Activated T-cell treated with anti-CD3 and anti-CD28 coated beads, Interleukin-2, amount 50 U/mL, for 4 hours (primary cell): ENCODE results near the gene FHOD3. TPM values are rescaled to one million over a fixed set of nuclear protein-coding genes. Genes with fewer than 3 reads are reported as not detected.

ENCODE experiments used
- ATAC-seq, 2 donors: fragments of 200-7000 bp; cut with Tn5 transposase; one replicate each; pipeline ENCODE4 v1.10.0; 2021
- DNase-seq: peaks from one replicate; pipeline ENCODE4 v3.0.0-alpha.2; 2020
- H3K27me3 Mint-ChIP-seq: one replicate; pipeline ENCODE4 v1.8.0; 2021; ENCODE audit warnings: low read depth, mixed read lengths
- H3K36me3 Mint-ChIP-seq: one replicate; pipeline ENCODE4 v1.8.0; 2022; ENCODE audit warnings: mixed read lengths; ENCODE audit not compliant: insufficient read depth
- H3K4me1 Mint-ChIP-seq: one replicate; pipeline ENCODE4 v1.8.0; 2021; ENCODE audit warnings: low read depth, mixed read lengths
- H3K4me3 Mint-ChIP-seq: one replicate; pipeline ENCODE4 v1.8.0; 2021; ENCODE audit warnings: mild to moderate bottlenecking, moderate library complexity, mixed read lengths
- H3K9me3 Mint-ChIP-seq: one replicate; pipeline ENCODE4 v1.8.0; 2021; ENCODE audit warnings: mixed read lengths
- total RNA-seq, 3 donors: library from RNA; stranded (reverse); gene quantifications; one replicate each; pipeline ENCODE4 v1.2.1, GENCODE V29; 2021

Gene FHOD3
- total RNA-seq, 3 donors from 2014 or later, result 0.13 TPM; not detected in 2

- Mint-ChIP-seq H3K9me3 (no peaks in the 10 kb centered on the region), H3K36me3 (no peaks in the 10 kb centered on the region), H3K27me3 (peaks cover 8% of the 10 kb centered on the region), H3K4me1 (no peaks in the 10 kb centered on the region), H3K4me3 (no peak overlapping the region)
- ATAC-seq, result no peak
- DNase-seq, result no peak
Observed at GRCh38 chr18:36622610-36623009, 325.1 kb downstream of the FHOD3 start.

DNA sequence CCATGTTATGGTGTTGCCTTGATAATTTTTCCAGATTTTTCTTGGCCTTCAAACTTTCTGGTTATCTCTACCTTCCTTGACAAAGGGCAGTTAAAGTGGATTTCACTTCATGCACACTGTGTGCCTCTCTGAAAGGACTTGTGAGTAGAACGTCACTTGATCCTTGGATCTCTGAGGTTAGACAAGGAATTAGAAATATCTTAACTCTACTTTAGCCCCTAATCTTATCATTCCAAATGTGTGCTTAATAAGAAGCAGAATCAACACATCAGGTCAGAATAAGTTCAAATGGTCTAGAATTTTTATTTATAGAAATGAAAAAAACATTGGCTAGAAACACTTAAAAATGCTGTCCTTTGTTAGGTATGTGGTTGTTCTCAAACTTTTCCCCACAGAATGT is 325.6 kb downstream of the FHOD3 start:
- DNase-seq, result no peak

DNA sequence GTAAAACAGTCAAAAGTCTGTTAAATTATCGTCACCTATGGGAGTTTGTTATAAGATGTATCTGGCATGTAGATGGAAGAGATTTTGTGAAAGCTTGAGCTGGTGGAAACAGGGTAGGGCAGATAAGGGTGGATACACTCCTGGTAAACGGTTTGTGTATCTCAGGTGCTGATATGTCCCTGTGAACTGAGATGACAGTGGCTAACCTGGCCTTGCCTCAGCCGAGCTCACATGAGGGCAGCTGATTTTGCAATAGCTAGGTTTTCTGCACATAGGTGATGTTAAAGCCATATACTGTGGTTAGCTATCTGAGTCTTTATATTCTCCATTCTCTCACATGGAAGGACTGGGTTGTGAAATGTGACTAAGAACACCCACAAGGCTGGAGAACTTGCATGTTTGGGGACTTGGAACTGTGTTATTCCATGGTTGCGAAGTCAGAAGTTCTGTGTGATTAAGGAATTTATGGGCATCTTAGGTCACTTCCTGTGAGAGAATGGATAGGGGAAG is 326.2 kb downstream of the FHOD3 start:
- DNase-seq, result no peak
- no peak for ATAC-seq
- Mint-ChIP-seq H3K4me3 (no peak overlapping the region), H3K4me1 (no peaks in the 10 kb centered on the region), H3K27me3 (peaks cover 8% of the 10 kb centered on the region), H3K36me3 (no peaks in the 10 kb centered on the region), H3K9me3 (no peaks in the 10 kb centered on the region)

More for the DNA sequence above, 325.6 kb downstream of the FHOD3 start:
- Mint-ChIP-seq H3K9me3 (no peaks in the 10 kb centered on the region), H3K36me3 (no peaks in the 10 kb centered on the region), H3K27me3 (peaks cover 8% of the 10 kb centered on the region), H3K4me1 (no peaks in the 10 kb centered on the region), H3K4me3 (no peak overlapping the region)
- no peak for ATAC-seq

DNA sequence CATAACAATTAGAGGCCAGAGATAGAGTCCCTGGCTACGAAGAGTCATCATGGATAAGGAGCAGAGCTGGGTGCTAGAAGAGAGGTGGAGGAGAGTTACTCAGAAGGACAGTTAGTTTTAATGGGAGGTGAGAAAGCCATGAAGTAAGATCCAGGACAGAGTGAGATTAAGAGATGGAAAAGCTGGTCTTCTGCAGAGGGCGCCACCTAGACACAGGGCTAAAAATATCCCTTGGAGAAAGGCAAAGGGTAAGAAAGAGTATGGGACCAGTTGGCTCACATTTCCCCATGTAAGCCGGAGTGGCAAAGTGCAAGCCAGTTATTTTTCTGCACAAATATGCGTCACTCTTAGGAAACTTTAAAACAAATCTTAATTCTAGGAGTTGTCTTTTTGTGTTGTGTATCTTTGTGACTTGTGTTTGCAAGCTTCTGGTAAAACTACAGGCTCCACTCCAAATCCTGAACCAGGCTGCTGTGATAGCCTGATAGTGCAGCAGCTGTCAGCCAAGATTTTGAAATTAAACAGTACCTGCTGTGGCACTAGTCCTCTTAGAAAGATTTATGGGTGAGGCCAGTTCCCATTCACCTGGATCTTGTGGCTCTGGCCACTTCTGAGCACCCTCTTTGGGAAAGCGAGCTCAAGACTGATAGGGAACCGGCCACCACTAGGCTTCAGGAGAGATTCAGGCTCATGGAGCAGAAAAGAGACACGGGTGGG is 327.1 kb downstream of the FHOD3 start:
- Mint-ChIP-seq H3K27me3 (peaks cover 8% of the 10 kb centered on the region), H3K4me1 (no peaks in the 10 kb centered on the region), H3K9me3 (no peaks in the 10 kb centered on the region), H3K36me3 (no peaks in the 10 kb centered on the region), H3K4me3 (no peak overlapping the region)
- ATAC-seq (no peak), DNase-seq (no peak)

GRCh38 chr18:36625386-36625785 is 327.9 kb downstream of the FHOD3 start:
- ATAC-seq, result no peak
- no peaks in the 10 kb centered on the region for H3K36me3 Mint-ChIP-seq
- no peak overlapping the region for H3K4me3 Mint-ChIP-seq
- no peak for DNase-seq
- no peaks in the 10 kb centered on the region for H3K4me1 Mint-ChIP-seq
- peaks cover 6% of the 10 kb centered on the region for H3K27me3 Mint-ChIP-seq
- H3K9me3 Mint-ChIP-seq, result no peaks in the 10 kb centered on the region

GRCh38 chr18:36627637-36628036 is 330.1 kb downstream of the FHOD3 start:
- Mint-ChIP-seq H3K27me3 (peaks cover 5% of the 10 kb centered on the region), H3K9me3 (no peaks in the 10 kb centered on the region), H3K4me1 (no peaks in the 10 kb centered on the region), H3K36me3 (no peaks in the 10 kb centered on the region), H3K4me3 (no peak overlapping the region)
- DNase-seq, result no peak
- ATAC-seq, result no peak

DNA sequence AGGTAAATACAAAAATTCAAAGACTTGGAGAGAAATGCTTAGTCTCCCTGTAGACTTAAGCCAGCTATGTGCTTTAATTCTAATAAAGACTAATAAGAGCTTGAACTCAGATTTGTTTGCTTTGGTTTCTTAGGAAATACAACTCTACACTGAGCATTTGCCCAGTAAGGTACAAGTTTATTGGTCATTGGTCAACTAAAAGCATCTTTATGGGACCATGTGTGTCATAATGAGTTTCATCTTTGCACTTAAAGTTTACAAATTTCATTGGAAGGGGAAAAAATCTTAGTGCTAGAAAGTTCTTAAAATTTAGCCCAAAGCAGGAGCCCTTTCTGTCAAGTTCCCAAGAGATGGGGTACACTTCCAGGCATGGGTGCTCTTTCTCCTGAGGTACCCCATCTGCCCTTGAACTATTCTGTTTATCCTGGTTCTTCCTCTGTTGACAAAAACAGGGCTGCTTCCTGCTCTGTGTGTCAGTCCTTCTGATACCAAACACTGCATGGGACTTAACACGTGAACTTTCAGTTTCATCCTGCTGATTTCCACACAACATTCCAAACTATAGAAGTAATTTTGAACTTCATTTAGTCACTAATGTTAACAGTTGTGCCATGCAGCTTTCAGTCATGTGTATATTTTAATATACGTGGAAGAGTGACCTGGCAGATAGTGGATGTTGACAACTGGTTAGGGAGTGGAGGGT is 331.1 kb downstream of the FHOD3 start:
- H3K4me1 Mint-ChIP-seq, result no peaks in the 10 kb centered on the region
- H3K36me3 Mint-ChIP-seq, result no peaks in the 10 kb centered on the region
- H3K9me3 Mint-ChIP-seq, result no peaks in the 10 kb centered on the region
- DNase-seq, result no peak
- no peak overlapping the region for H3K4me3 Mint-ChIP-seq
- peaks cover 3% of the 10 kb centered on the region for H3K27me3 Mint-ChIP-seq
- ATAC-seq, result no peak

DNA sequence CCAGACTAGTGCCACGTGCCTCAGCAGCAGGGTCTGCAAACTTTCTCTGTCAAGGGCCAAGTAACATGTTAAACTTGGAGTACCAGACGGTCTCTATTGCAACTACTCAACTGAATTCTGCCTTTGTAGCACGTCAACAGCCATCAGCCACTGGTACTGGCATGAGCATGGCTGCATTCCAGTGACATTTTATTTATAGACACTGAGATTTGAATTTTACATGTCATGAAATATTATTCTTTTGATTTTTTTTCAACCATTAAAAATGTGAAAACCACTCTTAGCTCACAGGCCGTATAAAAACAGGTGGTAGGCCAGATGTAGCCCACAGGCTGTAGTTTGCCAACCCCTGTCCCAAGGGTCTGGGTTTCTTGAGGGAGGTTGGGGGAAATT is 331.6 kb downstream of the FHOD3 start:
- ATAC-seq (no peak), DNase-seq (no peak)
- H3K4me3 Mint-ChIP-seq, result no peak overlapping the region
- no peaks in the 10 kb centered on the region for H3K9me3 Mint-ChIP-seq
- H3K27me3 Mint-ChIP-seq, result peaks cover 3% of the 10 kb centered on the region
- H3K36me3 Mint-ChIP-seq, result no peaks in the 10 kb centered on the region
- H3K4me1 Mint-ChIP-seq, result no peaks in the 10 kb centered on the region

- no peak for ATAC-seq
- H3K36me3 Mint-ChIP-seq, result no peaks in the 10 kb centered on the region
- H3K4me3 Mint-ChIP-seq, result no peak overlapping the region
- H3K27me3 Mint-ChIP-seq, result no peaks in the 10 kb centered on the region
- no peak for DNase-seq
- H3K9me3 Mint-ChIP-seq, result no peaks in the 10 kb centered on the region
- H3K4me1 Mint-ChIP-seq, result no peaks in the 10 kb centered on the region
Observed at GRCh38 chr18:36629836-36630235, 332.3 kb downstream of the FHOD3 start.

DNA sequence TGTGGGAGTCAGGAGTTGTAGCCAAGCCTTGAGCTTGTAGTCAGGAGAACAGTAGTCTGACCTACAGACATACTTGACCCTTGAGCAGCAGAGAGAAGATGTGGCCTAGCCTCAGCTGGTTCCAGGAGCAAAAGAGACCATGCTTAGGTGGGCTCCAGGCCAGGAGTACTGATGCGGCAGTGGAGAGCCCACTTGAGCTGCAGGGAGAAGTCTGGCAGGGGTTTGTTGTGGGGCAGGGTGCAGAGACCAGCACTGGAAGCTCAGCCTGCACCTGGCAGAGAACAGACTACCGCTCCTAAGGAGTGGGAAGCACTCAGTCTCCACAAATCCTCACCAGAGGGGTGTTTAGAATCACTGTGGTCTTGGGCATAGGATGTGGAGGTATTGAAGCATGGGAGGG is 333.4 kb downstream of the FHOD3 start:
- no peak for DNase-seq
- Mint-ChIP-seq H3K4me3 (no peak overlapping the region), H3K4me1 (no peaks in the 10 kb centered on the region), H3K36me3 (no peaks in the 10 kb centered on the region), H3K27me3 (no peaks in the 10 kb centered on the region), H3K9me3 (no peaks in the 10 kb centered on the region)
- ATAC-seq, result no peak

DNA sequence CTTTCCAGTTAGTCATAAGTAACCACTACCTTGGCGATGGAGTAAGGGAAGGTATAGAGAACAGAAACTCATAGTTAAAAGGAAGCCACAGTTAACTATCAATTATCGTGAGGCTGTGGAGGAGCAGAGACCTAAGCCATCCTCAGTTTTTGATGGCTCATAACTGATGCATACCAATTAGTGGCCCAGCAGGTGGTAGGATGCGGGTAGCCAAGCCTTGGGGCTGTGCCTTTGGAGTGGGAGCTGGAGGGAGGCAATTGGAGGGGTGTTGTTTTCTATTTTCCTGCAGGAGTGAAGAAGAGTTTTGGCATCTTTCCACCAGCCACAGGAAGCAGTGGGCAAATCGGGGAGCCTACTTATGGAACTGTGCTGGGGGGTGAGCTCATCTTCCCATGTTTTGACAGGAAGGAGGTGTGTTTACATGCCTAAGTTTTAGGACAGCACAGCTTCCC is 336.5 kb downstream of the FHOD3 start:
- no peak overlapping the region for H3K4me3 Mint-ChIP-seq
- DNase-seq (no peak), ATAC-seq (no peak)
- no peaks in the 10 kb centered on the region for H3K4me1 Mint-ChIP-seq
- no peaks in the 10 kb centered on the region for H3K27me3 Mint-ChIP-seq
- no peaks in the 10 kb centered on the region for H3K9me3 Mint-ChIP-seq
- no peaks in the 10 kb centered on the region for H3K36me3 Mint-ChIP-seq

GRCh38 chr18:36634573-36635216 is 337.2 kb downstream of the FHOD3 start:
- Mint-ChIP-seq H3K36me3 (no peaks in the 10 kb centered on the region), H3K4me1 (no peaks in the 10 kb centered on the region), H3K27me3 (no peaks in the 10 kb centered on the region), H3K4me3 (no peak overlapping the region), H3K9me3 (no peaks in the 10 kb centered on the region)
- DNase-seq, result no peak
- no peak for ATAC-seq

DNA sequence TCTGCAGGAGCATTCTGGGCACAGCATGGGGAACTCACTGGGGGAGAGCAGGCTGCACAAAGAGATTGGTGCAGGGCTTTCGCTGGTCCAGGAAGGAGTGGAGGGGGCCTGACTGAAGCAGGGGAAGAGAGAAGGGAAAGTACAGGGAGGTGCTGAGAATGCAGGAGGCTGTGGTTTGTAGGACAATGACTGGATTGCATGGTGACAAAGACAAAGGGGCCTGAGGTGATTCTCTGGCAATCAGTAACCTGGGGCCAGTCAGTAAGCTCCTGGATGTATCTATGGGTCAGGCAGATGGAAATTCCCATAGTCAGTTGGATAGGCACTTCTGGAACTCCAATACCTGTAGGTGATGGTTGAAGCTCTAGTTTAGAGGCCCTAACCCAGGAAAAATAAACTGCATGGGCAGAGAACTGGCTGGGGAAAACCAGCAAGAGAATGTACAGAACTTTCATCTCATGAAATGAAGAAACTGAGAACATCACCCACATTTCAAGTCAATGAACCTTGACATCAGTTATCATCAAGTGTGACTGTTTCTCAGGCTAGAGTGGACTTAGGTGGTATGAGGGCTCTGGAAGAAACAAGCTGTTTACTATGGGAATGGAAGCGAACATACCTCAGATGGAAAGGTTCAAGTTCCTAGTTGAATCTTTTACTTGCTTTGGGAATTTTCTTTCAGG is 338.0 kb downstream of the FHOD3 start:
- DNase-seq (no peak), ATAC-seq (no peak)
- H3K9me3 Mint-ChIP-seq, result no peaks in the 10 kb centered on the region
- H3K27me3 Mint-ChIP-seq, result no peaks in the 10 kb centered on the region
- H3K4me3 Mint-ChIP-seq, result no peak overlapping the region
- H3K4me1 Mint-ChIP-seq, result no peaks in the 10 kb centered on the region
- H3K36me3 Mint-ChIP-seq, result no peaks in the 10 kb centered on the region

DNA sequence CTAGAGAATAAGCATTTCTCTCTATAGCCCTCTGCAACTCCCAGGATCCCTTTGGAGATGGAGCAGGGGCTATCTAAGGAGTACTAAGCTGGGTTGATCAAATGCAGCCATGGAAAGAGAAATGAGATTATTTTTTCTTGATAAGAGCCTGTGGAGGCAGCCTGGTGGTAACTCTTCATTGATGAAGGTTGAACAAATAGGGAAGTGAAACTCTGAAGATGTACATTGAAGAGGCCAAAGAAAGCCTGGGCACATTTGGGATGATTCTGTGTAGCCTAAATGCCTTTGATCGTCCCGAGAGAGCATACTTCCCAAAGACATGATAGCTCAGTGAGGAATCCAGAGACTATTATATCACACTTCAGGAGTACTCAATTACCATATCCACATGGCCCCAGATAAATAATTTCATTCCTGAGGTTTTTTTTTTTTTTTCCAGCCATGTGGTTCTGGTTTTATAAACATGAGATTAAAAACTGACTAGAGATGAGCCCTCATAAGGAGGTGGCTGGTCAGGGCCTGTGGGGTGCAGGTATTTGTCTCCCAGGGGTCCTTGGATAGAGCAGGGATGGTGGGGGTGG is 338.8 kb downstream of the FHOD3 start:
- H3K36me3 Mint-ChIP-seq, result no peaks in the 10 kb centered on the region
- DNase-seq (no peak), ATAC-seq (no peak)
- H3K4me1 Mint-ChIP-seq, result no peaks in the 10 kb centered on the region
- H3K4me3 Mint-ChIP-seq, result no peak overlapping the region
- H3K9me3 Mint-ChIP-seq, result no peaks in the 10 kb centered on the region
- H3K27me3 Mint-ChIP-seq, result no peaks in the 10 kb centered on the region
